Measurements from ENCODE around the gene PSMB10.

The PSMB10 gene

DNA sequence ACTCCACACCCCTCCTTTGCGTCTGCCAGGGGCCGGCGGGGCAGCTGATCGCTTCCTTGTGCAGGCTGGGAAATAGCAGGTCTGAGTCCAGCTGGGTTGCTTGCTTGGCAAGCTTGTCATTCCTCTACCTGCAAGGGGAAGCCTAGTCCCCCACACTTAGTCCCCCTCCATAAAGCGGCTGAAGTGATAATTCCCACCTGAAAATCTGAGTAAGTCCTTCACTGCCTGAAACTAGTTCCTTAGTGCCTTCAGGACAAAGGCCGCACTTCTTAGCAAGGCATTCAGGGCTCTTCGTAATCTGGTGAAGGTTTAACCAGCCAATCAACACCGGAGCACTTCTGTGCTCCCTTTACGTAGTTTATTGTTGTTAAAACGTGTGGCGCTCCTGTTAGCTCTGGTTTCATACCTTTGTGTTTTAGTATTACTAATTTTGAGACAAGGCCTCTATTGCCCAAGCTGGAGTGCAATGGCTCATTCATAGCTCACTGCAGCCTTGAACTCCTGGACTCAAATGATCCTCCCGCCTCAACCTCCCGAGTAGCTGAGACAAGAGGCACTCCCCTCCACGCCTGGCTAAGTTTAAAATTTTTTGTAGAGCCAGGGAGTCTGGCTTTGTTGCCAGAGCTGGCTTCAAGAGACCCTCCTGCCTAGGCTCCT lies 42.8 kb downstream of the PSMB10 start:
- Histone ChIP-seq H2BK5ac (ENCODE audit: low read depth, low read length, poor library complexity, severe bottlenecking) (no peak overlapping the region), H3K4me2 (ENCODE audit: low read length, poor library complexity, severe bottlenecking) (peak overlapping the region; percentile 78)
- 47% methylated on average over 14 of the region's 14 CpGs for WGBS

DNA sequence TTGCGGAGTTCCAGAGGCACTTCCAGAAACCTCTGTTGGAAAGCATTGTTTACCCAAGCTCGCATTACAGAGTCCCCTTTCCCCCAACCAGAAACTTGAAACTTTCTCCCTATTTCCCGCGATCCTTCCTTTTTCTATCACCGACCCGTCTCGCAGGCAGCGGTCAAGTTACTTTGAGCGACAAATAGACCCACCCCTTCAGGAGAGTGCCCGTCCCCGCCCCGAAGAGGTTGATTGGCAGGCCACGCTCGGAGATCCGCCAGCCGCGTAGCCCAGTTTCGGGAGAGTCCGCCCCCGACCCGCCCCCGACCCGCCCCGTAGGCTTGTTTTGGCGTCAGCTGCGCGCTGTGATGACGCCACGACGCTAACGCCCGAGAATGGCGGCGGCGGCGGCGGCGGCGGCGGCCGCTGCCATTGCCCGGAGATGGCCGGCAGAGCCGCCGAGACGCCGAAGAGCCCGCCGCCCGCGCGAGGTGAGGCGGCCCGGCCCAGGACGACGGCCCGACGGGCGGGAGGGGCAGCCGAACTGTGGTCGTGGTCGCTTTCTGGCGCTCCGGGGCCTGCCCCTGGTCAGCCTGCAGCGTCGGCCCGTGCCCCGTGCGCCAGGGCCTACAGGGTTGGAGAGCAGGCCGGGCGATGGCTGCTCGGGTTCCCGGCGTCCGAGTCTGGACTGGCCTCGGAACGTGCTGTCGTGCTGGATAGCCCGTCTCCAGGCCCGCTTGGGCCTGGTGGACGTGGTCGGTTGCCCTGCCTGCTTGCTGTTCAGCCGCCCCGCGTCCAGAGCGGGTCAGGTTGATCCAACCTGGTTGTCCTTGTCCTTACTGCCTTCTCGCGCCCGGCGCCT lies 43.5 kb downstream of the PSMB10 start, which contains the start of gene PSKH1:
TSS of gene PSKH1 (plus strand) at position 356 of the 844 bp plus-strand sequence. CDS start 15,496 bp downstream, outside the sequence.
- H2BK120ac ChIP-seq (ENCODE audit: low read depth, low read length), result peak within 1 kb of the TSS; percentile 79

More for the DNA sequence above, 42.8 kb downstream of the PSMB10 start:
- H2BK120ac ChIP-seq (ENCODE audit: low read depth, low read length), result no peak overlapping the region
- H4K91ac ChIP-seq (ENCODE audit: low read length), result peak overlapping the region; percentile 2
- H2AK5ac ChIP-seq (ENCODE audit: low read length, severe bottlenecking), result peak overlapping the region; percentile 65
- H3K9ac ChIP-seq (ENCODE audit: low read length), result peak overlapping the region; percentile 100
- H3K4ac ChIP-seq (ENCODE audit: low read depth in 1 of 2, low read length in 2 of 2), result peak overlapping the region; percentile 15 to 83
- H3K23ac ChIP-seq (ENCODE audit: low read length in 2 of 2), result no peak overlapping the region
- peak overlapping the region; percentile 99 to 100 for H3K4me3 ChIP-seq (ENCODE audit: insufficient read depth in 1 of 2, low read depth in 1 of 2, low read length in 2 of 2)
- no peaks in the 10 kb centered on the region for H3K27me3 ChIP-seq (ENCODE audit: control insufficient read depth in 1 of 2, insufficient read depth in 1 of 2, low read length in 2 of 2)
- H3K36me3 ChIP-seq (ENCODE audit: control insufficient read depth in 1 of 2, insufficient read depth in 2 of 2, low read depth in 1 of 2, low read length in 2 of 2), result peaks cover 0 to 6% of the 10 kb centered on the region in 2 experiments
- H3K79me1 ChIP-seq (replicated peaks; ENCODE audit: low read length, poor library complexity, severe bottlenecking), result peaks cover 13% of the 10 kb centered on the region
- H2BK15ac ChIP-seq (ENCODE audit: low read depth, poor library complexity, severe bottlenecking), result no peak overlapping the region
- H3K4me1 ChIP-seq (ENCODE audit: control insufficient read depth, insufficient read depth, low read depth, low read length), result peaks cover 8% of the 10 kb centered on the region
- H4K8ac ChIP-seq (ENCODE audit: low read length), result peak overlapping the region; percentile 99
- no peaks in the 10 kb centered on the region for H3K9me3 ChIP-seq (ENCODE audit: control insufficient read depth, low read length)
- H3K18ac ChIP-seq (ENCODE audit: low read depth in 1 of 2, low read length in 2 of 2), result peak overlapping the region; percentile 4 to 97
- DNase-seq, result no peak
- H3K27ac ChIP-seq (ENCODE audit: low read length, poor library complexity, severe bottlenecking), result peak overlapping the region; percentile 63
- H2BK12ac ChIP-seq (ENCODE audit: low read length in 2 of 2), result no peak overlapping the region
- peak overlapping the region; percentile 94 for H2AFZ ChIP-seq (ENCODE audit: low read depth, low read length)
- H3K14ac ChIP-seq (ENCODE audit: low read length in 2 of 2), result peak overlapping the region in 1 of 2 experiments; percentile 80

DNA sequence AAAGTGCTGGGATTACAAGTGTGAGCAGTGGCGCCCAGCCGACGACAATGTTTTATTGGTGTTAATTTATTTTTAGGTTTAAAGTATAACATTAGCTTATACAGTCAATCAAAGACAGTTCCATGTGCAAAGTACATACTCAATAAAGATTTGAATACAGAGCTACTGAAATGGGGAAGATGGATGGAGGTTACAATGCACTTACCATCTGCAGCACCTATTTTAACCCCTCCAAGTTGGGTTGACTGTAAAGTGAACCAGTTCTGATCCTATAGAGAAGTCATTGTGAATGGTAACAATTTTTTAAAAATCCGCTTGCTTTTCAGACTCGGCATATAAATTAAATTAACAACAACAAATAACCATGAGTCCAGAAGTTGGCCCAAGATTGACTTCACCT lies 44.3 kb downstream of the PSMB10 start:
- Histone ChIP-seq H4K8ac (ENCODE audit: low read length) (no peak overlapping the region), H2BK5ac (ENCODE audit: low read depth, low read length, poor library complexity, severe bottlenecking) (no peak overlapping the region), H3K9ac (ENCODE audit: low read length) (peak overlapping the region; percentile 87), H2AK5ac (ENCODE audit: low read length, severe bottlenecking) (no peak overlapping the region), H3K27me3 (ENCODE audit: control insufficient read depth in 1 of 2, insufficient read depth in 1 of 2, low read length in 2 of 2) (no peaks in the 10 kb centered on the region), H2BK12ac (ENCODE audit: low read length in 2 of 2) (no peak overlapping the region), H3K4me1 (ENCODE audit: control insufficient read depth, insufficient read depth, low read depth, low read length) (peaks cover 8% of the 10 kb centered on the region), H3K4me3 (ENCODE audit: insufficient read depth in 1 of 2, low read depth in 1 of 2, low read length in 2 of 2) (peak overlapping the region in 1 of 2 experiments; percentile 81), H3K18ac (ENCODE audit: low read depth in 1 of 2, low read length in 2 of 2) (no peak overlapping the region), H3K36me3 (ENCODE audit: control insufficient read depth in 1 of 2, insufficient read depth in 2 of 2, low read depth in 1 of 2, low read length in 2 of 2) (peaks cover 0 to 7% of the 10 kb centered on the region in 2 experiments), H3K4ac (ENCODE audit: low read depth in 1 of 2, low read length in 2 of 2) (no peak overlapping the region), H2BK15ac (ENCODE audit: low read depth, poor library complexity, severe bottlenecking) (no peak overlapping the region), H3K14ac (ENCODE audit: low read length in 2 of 2) (no peak overlapping the region), H3K23ac (ENCODE audit: low read length in 2 of 2) (no peak overlapping the region), H3K27ac (ENCODE audit: low read length, poor library complexity, severe bottlenecking) (no peak overlapping the region), H2BK120ac (ENCODE audit: low read depth, low read length) (no peak overlapping the region), H3K4me2 (ENCODE audit: low read length, poor library complexity, severe bottlenecking) (peak overlapping the region; percentile 72), H3K79me1 (replicated peaks; ENCODE audit: low read length, poor library complexity, severe bottlenecking) (peaks cover 7% of the 10 kb centered on the region), H3K9me3 (ENCODE audit: control insufficient read depth, low read length) (no peaks in the 10 kb centered on the region), H4K91ac (ENCODE audit: low read length) (no peak overlapping the region), H2AFZ (ENCODE audit: low read depth, low read length) (no peak overlapping the region)
- no peak for DNase-seq
- WGBS, result 82% methylated on average over 2 of the region's 5 CpGs

More for the DNA sequence above, 43.5 kb downstream of the PSMB10 start, which contains the start of gene PSKH1:
- Histone ChIP-seq H4K8ac (ENCODE audit: low read length) (peak within 1 kb of the TSS; percentile 99), H2BK12ac (ENCODE audit: low read length in 2 of 2) (peak within 1 kb of the TSS in 1 of 2 experiments; percentile 71), H3K4me1 (ENCODE audit: control insufficient read depth, insufficient read depth, low read depth, low read length) (peaks cover 8% of the 10 kb centered on the region), H3K4ac (ENCODE audit: low read depth in 1 of 2, low read length in 2 of 2) (peak within 1 kb of the TSS; percentile 83 to 91), H3K4me2 (ENCODE audit: low read length, poor library complexity, severe bottlenecking) (peak within 1 kb of the TSS; percentile 78), H2BK15ac (ENCODE audit: low read depth, poor library complexity, severe bottlenecking) (peak within 1 kb of the TSS; percentile 67), H3K27me3 (ENCODE audit: control insufficient read depth in 1 of 2, insufficient read depth in 1 of 2, low read length in 2 of 2) (no peaks in the 10 kb centered on the region), H2AK5ac (ENCODE audit: low read length, severe bottlenecking) (peak within 1 kb of the TSS; percentile 65), H3K4me3 (ENCODE audit: insufficient read depth in 1 of 2, low read depth in 1 of 2, low read length in 2 of 2) (peak within 1 kb of the TSS; percentile 99 to 100), H3K23ac (ENCODE audit: low read length in 2 of 2) (peak within 1 kb of the TSS; percentile 90 to 93), H4K91ac (ENCODE audit: low read length) (peak within 1 kb of the TSS; percentile 94), H3K27ac (ENCODE audit: low read length, poor library complexity, severe bottlenecking) (peak within 1 kb of the TSS; percentile 63), H2AFZ (ENCODE audit: low read depth, low read length) (peak within 1 kb of the TSS; percentile 94), H2BK5ac (ENCODE audit: low read depth, low read length, poor library complexity, severe bottlenecking) (peak within 1 kb of the TSS; percentile 76), H3K18ac (ENCODE audit: low read depth in 1 of 2, low read length in 2 of 2) (peak within 1 kb of the TSS; percentile 92 to 97), H3K14ac (ENCODE audit: low read length in 2 of 2) (peak within 1 kb of the TSS in 1 of 2 experiments; percentile 99), H3K9ac (ENCODE audit: low read length) (peak within 1 kb of the TSS; percentile 100), H3K9me3 (ENCODE audit: control insufficient read depth, low read length) (no peaks in the 10 kb centered on the region), H3K36me3 (ENCODE audit: control insufficient read depth in 1 of 2, insufficient read depth in 2 of 2, low read depth in 1 of 2, low read length in 2 of 2) (peaks cover 0 to 11% of the 10 kb centered on the region in 2 experiments), H3K79me1 (replicated peaks; ENCODE audit: low read length, poor library complexity, severe bottlenecking) (peaks cover 11% of the 10 kb centered on the region)
- peak; percentile 95 for DNase-seq
- WGBS, result under 1% methylated on average over 83 of the region's 90 CpGs

DNA sequence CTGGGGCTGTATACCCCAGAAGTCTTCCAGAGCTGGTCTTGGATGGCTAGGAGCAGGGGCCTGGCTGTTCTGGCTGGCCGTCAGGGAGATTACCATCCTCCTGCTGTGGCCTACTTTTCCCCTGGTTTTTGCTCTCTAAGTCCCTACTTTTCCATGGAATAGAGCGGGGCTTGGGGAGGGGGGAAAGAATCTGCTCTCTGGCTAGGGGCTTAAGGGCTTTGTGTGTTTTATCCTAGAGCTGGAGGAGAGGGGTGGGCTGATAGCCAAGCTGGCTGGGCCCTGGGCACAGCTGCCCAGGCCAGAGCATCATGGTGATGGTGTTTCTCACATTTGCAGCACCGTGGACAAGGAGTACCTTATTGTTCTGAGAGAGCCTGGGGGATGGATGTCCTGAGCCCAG lies 48.3 kb downstream of the PSMB10 start:
- H3K27ac ChIP-seq (ENCODE audit: low read length, poor library complexity, severe bottlenecking), result no peak overlapping the region
- H2BK5ac ChIP-seq (ENCODE audit: low read depth, low read length, poor library complexity, severe bottlenecking), result peak overlapping the region; percentile 20
- no peak overlapping the region for H3K18ac ChIP-seq (ENCODE audit: low read depth in 1 of 2, low read length in 2 of 2)
- WGBS, result 75% methylated on average over 1 of the region's 3 CpGs
- H3K23ac ChIP-seq (ENCODE audit: low read length in 2 of 2), result no peak overlapping the region
- no peak for DNase-seq
- no peaks in the 10 kb centered on the region for H3K9me3 ChIP-seq (ENCODE audit: control insufficient read depth, low read length)
- H3K4me1 ChIP-seq (ENCODE audit: control insufficient read depth, insufficient read depth, low read depth, low read length), result peaks cover 11% of the 10 kb centered on the region
- H4K8ac ChIP-seq (ENCODE audit: low read length), result no peak overlapping the region
- no peak overlapping the region for H2BK120ac ChIP-seq (ENCODE audit: low read depth, low read length)
- peaks cover 10% of the 10 kb centered on the region for H3K79me1 ChIP-seq (replicated peaks; ENCODE audit: low read length, poor library complexity, severe bottlenecking)
- no peak overlapping the region for H3K14ac ChIP-seq (ENCODE audit: low read length in 2 of 2)
- no peak overlapping the region for H3K4ac ChIP-seq (ENCODE audit: low read depth in 1 of 2, low read length in 2 of 2)
- no peak overlapping the region for H3K4me2 ChIP-seq (ENCODE audit: low read length, poor library complexity, severe bottlenecking)
- no peak overlapping the region for H3K9ac ChIP-seq (ENCODE audit: low read length)
- H2AFZ ChIP-seq (ENCODE audit: low read depth, low read length), result no peak overlapping the region
- no peak overlapping the region for H2AK5ac ChIP-seq (ENCODE audit: low read length, severe bottlenecking)
- no peaks in the 10 kb centered on the region for H3K27me3 ChIP-seq (ENCODE audit: control insufficient read depth in 1 of 2, insufficient read depth in 1 of 2, low read length in 2 of 2)
- peaks cover 12 to 44% of the 10 kb centered on the region in 2 experiments for H3K36me3 ChIP-seq (ENCODE audit: control insufficient read depth in 1 of 2, insufficient read depth in 2 of 2, low read depth in 1 of 2, low read length in 2 of 2)
- no peak overlapping the region for H2BK15ac ChIP-seq (ENCODE audit: low read depth, poor library complexity, severe bottlenecking)
- no peak overlapping the region for H4K91ac ChIP-seq (ENCODE audit: low read length)
- no peak overlapping the region for H3K4me3 ChIP-seq (ENCODE audit: insufficient read depth in 1 of 2, low read depth in 1 of 2, low read length in 2 of 2)
- H2BK12ac ChIP-seq (ENCODE audit: low read length in 2 of 2), result no peak overlapping the region

Data from mesenchymal stem cell (in vitro differentiated cells and primary cell).